IMR-90 (cell line): ENCODE results near the gene KLHL29.

Experiments
- BHLHE40 ChIP-seq: fragments of 150-350 bp; IDR thresholded peaks from 2 replicates; pipeline ENCODE4 v1.6.1; 2016; ENCODE audit warnings: mild to moderate bottlenecking, low read depth, low read length
- CHD1 ChIP-seq: IDR thresholded peaks from 2 replicates; pipeline ENCODE4 v1.6.1; 2012; ENCODE audit warnings: low read depth, low read length, improper control_type of control experiment
- CTCF ChIP-seq: conservative IDR thresholded peaks from 2 replicates; pipeline ENCODE4 v1.5.1; 2012; ENCODE audit warnings: mild to moderate bottlenecking, low read depth, low read length, improper control_type of control experiment
- MXI1 ChIP-seq: IDR thresholded peaks from 2 replicates; pipeline ENCODE4 v1.6.1; 2012; ENCODE audit warnings: low read depth, mild to moderate bottlenecking, low read length, moderate library complexity, borderline replicate concordance
- USF2 ChIP-seq: fragments of 150-350 bp; IDR thresholded peaks from 2 replicates; pipeline ENCODE4 v1.6.1; 2017; ENCODE audit warnings: mild to moderate bottlenecking, antibody characterized with exemption, low read length, low read depth

GRCh38 chr2:23590241-23590869, 205.4 kb downstream of the KLHL29 start:
- TF ChIP-seq CTCF (no peak), CHD1 (no peak), BHLHE40 (no peak), USF2 (no peak), MXI1 (no peak)
